ENCODE measurements around the gene CLPSL2. TPM values are rescaled to one million over a fixed set of nuclear protein-coding genes. Genes with fewer than 3 reads are reported as not detected.

Gene CLPSL2
- total RNA-seq, 4 donors from 2014 or later, result not detected

DNA sequence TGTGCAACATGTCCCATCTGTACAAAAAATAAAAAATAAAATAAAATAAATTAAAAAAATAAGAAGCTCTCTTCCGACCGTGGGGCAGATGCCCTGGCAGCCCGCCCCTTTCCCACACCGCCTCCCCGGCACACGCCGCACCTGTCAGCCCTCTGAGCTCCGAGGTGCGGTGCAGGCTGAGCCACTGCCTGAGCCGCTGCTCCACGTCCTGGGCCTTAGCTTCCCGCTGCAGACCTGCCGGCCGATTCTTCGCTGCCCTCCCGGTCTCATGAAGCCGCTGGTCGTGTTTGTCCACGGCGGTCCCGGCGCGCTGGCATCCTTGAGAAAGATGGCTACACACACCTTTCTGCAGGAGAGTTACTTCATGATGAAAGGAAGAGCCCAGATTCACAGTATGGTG lies 10.7 kb upstream of the CLPSL2 start:
- no peak for TF ChIP-seq CTCF (IDR thresholded peaks at IDR 0.05)
- no peak for TF ChIP-seq POLR2A (IDR thresholded peaks at IDR 0.05)
- no peak overlapping the region for H3K4me3 ChIP-seq
- H3K27ac ChIP-seq, result no peak overlapping the region
- H3K9me3 ChIP-seq, result no peaks in the 10 kb centered on the region
- H3K4me1 ChIP-seq, result peaks cover 0 to 5% (median 0%) of the 10 kb centered on the region in 4 donors
- H3K36me3 ChIP-seq, result no peaks in the 10 kb centered on the region
- DNase-seq, result no peak
- no peaks in the 10 kb centered on the region for H3K27me3 ChIP-seq

- TF ChIP-seq POLR2A (IDR thresholded peaks at IDR 0.05), result no peak
- no peak for TF ChIP-seq CTCF (IDR thresholded peaks at IDR 0.05)
- Histone ChIP-seq H3K36me3 (no peaks in the 10 kb centered on the region), H3K27me3 (no peaks in the 10 kb centered on the region), H3K9me3 (no peaks in the 10 kb centered on the region), H3K4me3 (no peak overlapping the region), H3K4me1 (peaks cover 0 to 4% (median 0%) of the 10 kb centered on the region in 4 donors), H3K27ac (no peak overlapping the region)
- DNase-seq, result no peak
These were observed 7.2 kb upstream of the CLPSL2 start for GRCh38 chr6:35769211-35769610.

DNA sequence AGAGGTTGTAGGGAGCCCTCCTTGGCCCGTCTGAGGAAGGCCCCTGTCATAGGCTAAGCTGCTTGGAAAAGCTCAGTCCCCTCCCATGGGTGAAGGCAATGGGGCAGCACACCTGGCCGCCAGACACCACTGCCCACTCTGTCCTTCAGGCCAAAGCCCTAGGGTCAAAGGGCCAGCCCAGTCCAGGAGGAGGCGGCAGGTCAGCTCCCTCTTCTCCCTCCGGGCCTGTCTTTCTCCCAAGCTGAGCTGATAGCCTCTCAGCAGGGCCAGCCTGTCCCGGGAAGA lies 5.1 kb upstream of the CLPSL2 start:
- no peak for TF ChIP-seq CTCF (IDR thresholded peaks at IDR 0.05)
- no peak for TF ChIP-seq POLR2A (IDR thresholded peaks at IDR 0.05)
- Histone ChIP-seq H3K27me3 (peaks cover 0 to 9% of the 10 kb centered on the region in 2 donors), H3K27ac (peak overlapping the region in 1 of 4 donors; percentile 61), H3K9me3 (no peaks in the 10 kb centered on the region), H3K36me3 (no peaks in the 10 kb centered on the region), H3K4me1 (peaks cover 0 to 2% (median 0%) of the 10 kb centered on the region in 4 donors), H3K4me3 (no peak overlapping the region)
- DNase-seq, result no peak

- TF ChIP-seq CTCF (IDR thresholded peaks at IDR 0.05) (no peak), POLR2A (IDR thresholded peaks at IDR 0.05) (no peak)
- H3K4me3 ChIP-seq, result no peak overlapping the region
- no peaks in the 10 kb centered on the region for H3K9me3 ChIP-seq
- no peaks in the 10 kb centered on the region for H3K36me3 ChIP-seq
- H3K27me3 ChIP-seq, result peaks cover 0 to 14% of the 10 kb centered on the region in 2 donors
- H3K4me1 ChIP-seq, result peaks cover 0 to 7% (median 0%) of the 10 kb centered on the region in 4 donors
- no peak overlapping the region for H3K27ac ChIP-seq
- no peak for DNase-seq
These were observed 2.1 kb upstream of the CLPSL2 start for GRCh38 chr6:35774116-35774794.

DNA sequence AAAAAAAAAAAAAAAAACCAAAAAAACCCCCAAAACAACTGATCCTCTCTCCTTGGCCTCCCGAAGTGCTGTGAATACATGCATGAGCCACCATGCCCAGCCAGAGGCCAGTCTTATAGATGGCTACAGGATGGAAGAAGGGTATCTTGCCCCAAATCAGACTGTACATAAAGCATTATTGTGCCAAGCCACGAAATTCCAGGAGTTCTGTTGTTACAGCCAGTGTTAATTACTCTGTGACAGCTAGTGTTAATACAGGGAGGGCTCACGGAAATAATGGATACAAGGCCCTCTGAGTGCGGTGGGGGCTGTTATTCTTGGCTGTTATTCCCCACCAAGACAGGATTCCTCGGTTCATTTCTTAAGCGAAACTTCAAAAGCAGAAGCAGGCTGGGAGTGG lies 1.4 kb upstream of the CLPSL2 start:
- H3K27me3 ChIP-seq, result peaks cover 0 to 14% of the 10 kb centered on the region in 2 donors
- no peaks in the 10 kb centered on the region for H3K36me3 ChIP-seq
- TF ChIP-seq POLR2A (IDR thresholded peaks at IDR 0.05) (no peak), CTCF (IDR thresholded peaks at IDR 0.05) (no peak)
- no peak overlapping the region for H3K4me3 ChIP-seq
- H3K9me3 ChIP-seq, result no peaks in the 10 kb centered on the region
- no peak overlapping the region for H3K27ac ChIP-seq
- no peak for DNase-seq
- H3K4me1 ChIP-seq, result peaks cover 0 to 7% (median 0%) of the 10 kb centered on the region in 4 donors

All from Peyer's patch (tissue), 4 donors.